OCI-LY3 (cell line): Measurements from ENCODE around the gene SFI1.

Source experiments
- EZH2phosphoT487 ChIP-seq: fragments of 200-600 bp; shearing (Covaris generic); IDR thresholded peaks from 2 replicates; pipeline ENCODE4 v1.6.1; 2018; ENCODE audit warnings: antibody characterized with exemption, mixed run types, low read depth
- TF ChIP-seq, protein P1 (sequence below): fragments of 200-600, 300-600 bp; sonication (generic); IDR thresholded peaks from 2 replicates; pipeline ENCODE4 v1.5.1; 2014; ENCODE audit warnings: antibody characterized with exemption, low read length, low read depth

DNA sequence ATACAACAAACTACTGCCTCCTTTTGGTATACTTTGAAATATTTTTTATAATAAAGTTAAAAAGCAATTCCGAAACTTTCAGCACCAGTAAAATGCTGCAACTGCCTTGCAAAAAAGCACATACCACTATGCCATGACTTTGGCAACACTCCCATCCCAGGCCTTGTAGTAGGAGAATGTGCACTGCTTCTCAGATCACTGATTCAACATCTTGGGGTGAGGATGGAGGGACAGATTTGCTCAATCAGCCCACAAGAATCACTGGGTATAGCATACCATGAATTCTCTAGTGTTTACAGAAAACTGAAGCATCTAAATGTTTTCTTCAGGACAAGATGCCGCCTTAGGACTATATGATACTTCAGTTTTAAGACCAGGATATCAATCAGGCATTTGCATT is 21.6 kb upstream of the SFI1 start:
- TF ChIP-seq, protein P1, sequence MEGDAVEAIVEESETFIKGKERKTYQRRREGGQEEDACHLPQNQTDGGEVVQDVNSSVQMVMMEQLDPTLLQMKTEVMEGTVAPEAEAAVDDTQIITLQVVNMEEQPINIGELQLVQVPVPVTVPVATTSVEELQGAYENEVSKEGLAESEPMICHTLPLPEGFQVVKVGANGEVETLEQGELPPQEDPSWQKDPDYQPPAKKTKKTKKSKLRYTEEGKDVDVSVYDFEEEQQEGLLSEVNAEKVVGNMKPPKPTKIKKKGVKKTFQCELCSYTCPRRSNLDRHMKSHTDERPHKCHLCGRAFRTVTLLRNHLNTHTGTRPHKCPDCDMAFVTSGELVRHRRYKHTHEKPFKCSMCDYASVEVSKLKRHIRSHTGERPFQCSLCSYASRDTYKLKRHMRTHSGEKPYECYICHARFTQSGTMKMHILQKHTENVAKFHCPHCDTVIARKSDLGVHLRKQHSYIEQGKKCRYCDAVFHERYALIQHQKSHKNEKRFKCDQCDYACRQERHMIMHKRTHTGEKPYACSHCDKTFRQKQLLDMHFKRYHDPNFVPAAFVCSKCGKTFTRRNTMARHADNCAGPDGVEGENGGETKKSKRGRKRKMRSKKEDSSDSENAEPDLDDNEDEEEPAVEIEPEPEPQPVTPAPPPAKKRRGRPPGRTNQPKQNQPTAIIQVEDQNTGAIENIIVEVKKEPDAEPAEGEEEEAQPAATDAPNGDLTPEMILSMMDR, result no peak
- TF ChIP-seq EZH2phosphoT487, result no peak
